A549 (cell line): ENCODE results near the gene NAP1L4.
"Not testable (repeated sequence)": the region's sequence is repeated elsewhere in the genome, so short reads cannot be mapped to it uniquely, and the experiment has no call there.

Experiments used
- POLR2A ChIP-seq: IDR thresholded peaks from 2 replicates; pipeline ENCODE4 v1.6.1; 2012; ENCODE audit warnings: mild to moderate bottlenecking, low read length
- USF2 ChIP-seq: fragments of 450-650 bp; IDR thresholded peaks from 2 replicates; pipeline ENCODE4 v1.6.1; 2014; ENCODE audit warnings: antibody characterized with exemption
- ZNF302 ChIP-seq: fragments of 250-450 bp; sonication (Bioruptor Pico); IDR thresholded peaks from 2 replicates; pipeline ENCODE4 v1.9.0; 2021; ENCODE audit warnings: inconsistent platforms, mild to moderate bottlenecking, moderate library complexity
- TF ChIP-seq, protein P1 (sequence below): fragments of >200 bp; sonication (Bioruptor Twin); formaldehyde crosslinking; IDR thresholded peaks from 3 replicates; pipeline ENCODE4 v1.5.1; 2016

DNA sequence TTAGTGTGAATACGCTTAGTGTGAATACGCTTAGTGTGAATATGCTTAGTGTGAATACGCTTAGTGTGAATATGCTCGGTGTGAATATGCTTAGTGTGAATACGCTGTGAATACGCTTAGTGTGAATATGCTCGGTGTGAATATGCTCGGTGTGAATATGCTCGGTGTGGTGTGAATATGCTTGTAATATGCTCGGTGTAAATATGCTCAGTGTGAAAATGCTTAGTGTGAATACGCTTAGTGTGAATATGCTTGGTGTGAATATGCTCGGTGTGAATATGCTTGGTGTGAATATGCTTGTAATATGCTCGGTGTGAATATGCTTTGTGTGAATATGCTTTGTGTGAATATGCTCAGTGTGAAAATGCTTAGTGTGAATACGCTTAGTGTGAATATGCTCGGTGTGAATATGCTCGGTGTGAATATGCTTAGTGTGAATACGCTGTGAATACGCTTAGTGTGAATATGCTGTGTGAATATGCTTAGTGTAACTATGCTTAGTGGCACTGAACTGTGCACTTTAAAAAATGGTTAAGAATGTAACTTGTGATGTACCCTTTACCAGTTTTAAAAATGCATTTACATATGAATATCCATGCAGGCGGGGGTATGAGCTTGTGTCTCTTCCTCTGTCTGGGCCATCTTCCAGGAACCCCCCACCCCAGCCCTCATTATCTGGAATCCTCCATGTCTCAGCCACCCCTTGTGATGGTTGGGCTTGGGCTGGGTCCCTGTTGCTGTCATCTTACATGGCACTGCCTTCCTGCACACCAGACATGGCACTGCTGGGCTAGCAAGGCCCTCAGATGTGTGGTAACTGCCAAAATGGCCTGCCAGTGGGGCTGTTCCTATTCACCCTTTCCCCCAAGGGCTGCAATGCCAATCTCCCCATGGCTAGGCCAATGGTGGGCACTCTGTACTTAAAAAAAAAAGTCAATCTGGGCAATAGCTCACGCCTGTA is 53.4 kb downstream of the NAP1L4 start:
- TF ChIP-seq USF2; POLR2A; ZNF302 (CRISPR knock-in tag): not testable (repeated sequence)
- TF ChIP-seq, protein P1, sequence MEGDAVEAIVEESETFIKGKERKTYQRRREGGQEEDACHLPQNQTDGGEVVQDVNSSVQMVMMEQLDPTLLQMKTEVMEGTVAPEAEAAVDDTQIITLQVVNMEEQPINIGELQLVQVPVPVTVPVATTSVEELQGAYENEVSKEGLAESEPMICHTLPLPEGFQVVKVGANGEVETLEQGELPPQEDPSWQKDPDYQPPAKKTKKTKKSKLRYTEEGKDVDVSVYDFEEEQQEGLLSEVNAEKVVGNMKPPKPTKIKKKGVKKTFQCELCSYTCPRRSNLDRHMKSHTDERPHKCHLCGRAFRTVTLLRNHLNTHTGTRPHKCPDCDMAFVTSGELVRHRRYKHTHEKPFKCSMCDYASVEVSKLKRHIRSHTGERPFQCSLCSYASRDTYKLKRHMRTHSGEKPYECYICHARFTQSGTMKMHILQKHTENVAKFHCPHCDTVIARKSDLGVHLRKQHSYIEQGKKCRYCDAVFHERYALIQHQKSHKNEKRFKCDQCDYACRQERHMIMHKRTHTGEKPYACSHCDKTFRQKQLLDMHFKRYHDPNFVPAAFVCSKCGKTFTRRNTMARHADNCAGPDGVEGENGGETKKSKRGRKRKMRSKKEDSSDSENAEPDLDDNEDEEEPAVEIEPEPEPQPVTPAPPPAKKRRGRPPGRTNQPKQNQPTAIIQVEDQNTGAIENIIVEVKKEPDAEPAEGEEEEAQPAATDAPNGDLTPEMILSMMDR: not testable (repeated sequence)
